Measurements from ENCODE around the gene RIMS4. TPM values are rescaled to one million over a fixed set of nuclear protein-coding genes. Genes with fewer than 3 reads are reported as not detected.
A peak's percentile ranks its signal among the peaks of the same experiment; 100 is the strongest.

The RIMS4 gene
- total RNA-seq, 1 experiment from 2014 or later = 16.3 TPM

GRCh38 chr20:44796758-44797457 is 13.4 kb downstream of the RIMS4 start:
- Mint-ChIP-seq H3K36me3 (ENCODE audit: insufficient read depth in 1 of 3, low read depth in 3 of 3) (no peaks in the 10 kb centered on the region), H3K27ac (peak overlapping the region in 1 of 3 experiments; percentile 24; a peak in 1 of 7 replicates), H3K4me3 (no peak overlapping the region), H3K4me1 (peaks cover 18 to 40% of the 10 kb centered on the region in 2 experiments), H3K27me3 (ENCODE audit: low read depth) (no peaks in the 10 kb centered on the region; the same call in 1 of the 2 replicates), H3K9me3 (no peaks in the 10 kb centered on the region)
- no peak for TF ChIP-seq CTCF (conservative IDR thresholded peaks at IDR 0.05)
- Histone ChIP-seq H3K79me2 (ENCODE audit: insufficient read depth, low read length) (no peaks in the 10 kb centered on the region; the same call in 1 of the 2 replicates), H3K56ac (ENCODE audit: insufficient read length, low read depth, low read length) (no peak overlapping the region), H3K23me2 (ENCODE audit: insufficient read length, low read depth, low read length, poor library complexity, severe bottlenecking) (no peaks in the 10 kb centered on the region), H3K14ac (ENCODE audit: insufficient read depth, low read length) (no peak overlapping the region), H3K27me3 (ENCODE audit: insufficient read depth, low read length) (no peaks in the 10 kb centered on the region), H4K20me1 (ENCODE audit: control insufficient read depth, insufficient read depth, insufficient read length) (no peaks in the 10 kb centered on the region), H3K27ac (ENCODE audit: insufficient read length, low read depth, low read length) (no peak overlapping the region), H3K79me1 (ENCODE audit: insufficient read depth, low read depth, low read length, poor library complexity, severe bottlenecking) (no peaks in the 10 kb centered on the region), H4K91ac (ENCODE audit: insufficient read length, low read depth, low read length) (no peak overlapping the region), H3K4ac (ENCODE audit: low read depth, low read length) (no peak overlapping the region), H3K9me3 (ENCODE audit: control insufficient read depth, low read depth, low read length) (no peaks in the 10 kb centered on the region), H4K5ac (ENCODE audit: insufficient read length, low read depth, low read length) (no peak overlapping the region), H2BK120ac (ENCODE audit: low read depth, low read length, poor library complexity, severe bottlenecking) (no peak overlapping the region), H2AFZ (ENCODE audit: low read length) (no peak overlapping the region), H2BK5ac (ENCODE audit: insufficient read length, low read length) (no peak overlapping the region), H2BK20ac (ENCODE audit: low read depth, low read length, poor library complexity, severe bottlenecking) (no peak overlapping the region), H2AK5ac (ENCODE audit: insufficient read length, low read length) (no peak overlapping the region), H3T11ph (ENCODE audit: low read length) (no peak overlapping the region), H3K4me2 (ENCODE audit: insufficient read depth, insufficient read length, low read length) (no peak overlapping the region), H3K9ac (ENCODE audit: extremely low read depth, insufficient read length, low read length) (no peak overlapping the region), H4K8ac (replicated peaks; ENCODE audit: insufficient read length, low read depth, low read length) (no peak overlapping the region), H2BK15ac (ENCODE audit: low read depth, low read length) (no peak overlapping the region), H3K23ac (ENCODE audit: insufficient read length, low read depth, low read length) (no peak overlapping the region), H3K18ac (ENCODE audit: insufficient read length, low read depth, low read length) (no peak overlapping the region), H3K4me1 (ENCODE audit: insufficient read depth, low read length) (peaks cover 8% of the 10 kb centered on the region; the same call in 1 of the 2 replicates), H2BK12ac (ENCODE audit: insufficient read length, low read depth, low read length) (no peak overlapping the region)
- no CpG with 5 or more reads among the region's 3 CpGs for WGBS (ENCODE audit: extremely low coverage, insufficient read length, low lambda C conversion rate)
- no peak for DNase-seq

Measured in H9 (cell line).